HL-60 (cell line): ENCODE measurements around the gene ANTXR1.

Experiments
- DNase-seq, 2 experiments: peaks; one replicate each; pipeline ENCODE4 v3.0.0-alpha.2; 2010 to 2020; ENCODE audit warnings: low read depth in 1 of 2, low spot score in 1 of 2
- H3K27ac ChIP-seq: fragments of 250-450 bp; sonication (Bioruptor Pico); replicated peaks from 2 replicates; pipeline ENCODE4 v1.5.1; 2020; ENCODE audit warnings: mild to moderate bottlenecking, moderate library complexity
- H3K27me3 ChIP-seq: fragments of 250-450 bp; sonication (Bioruptor Pico); 2 replicates; pipeline ENCODE4 v1.5.1; 2021; ENCODE audit warnings: mild to moderate bottlenecking, moderate library complexity; ENCODE audit not compliant: insufficient read depth, poor library complexity, severe bottlenecking
- H3K4me3 ChIP-seq: replicated peaks from 2 replicates; pipeline ENCODE4 v1.5.1; 2011; ENCODE audit warnings: mild to moderate bottlenecking, control low read depth, low read length; ENCODE audit not compliant: insufficient read depth
- CTCF ChIP-seq: IDR thresholded peaks from one replicate; pipeline ENCODE4 v1.5.1; 2011; ENCODE audit warnings: low read length, control low read depth, inconsistent platforms; ENCODE audit not compliant: insufficient read depth
- GABPA ChIP-seq: IDR thresholded peaks from 2 replicates; pipeline ENCODE4 v1.6.1; 2012; ENCODE audit warnings: low read depth
- POLR2AphosphoS5 ChIP-seq: IDR thresholded peaks from 2 replicates; pipeline ENCODE4 v1.6.1; 2012; ENCODE audit warnings: low read depth
- REST ChIP-seq: IDR thresholded peaks from 2 replicates; pipeline ENCODE4 v1.6.1; 2012; ENCODE audit warnings: low read depth; ENCODE audit not compliant: insufficient replicate concordance
- SPI1 ChIP-seq: IDR thresholded peaks from 2 replicates; pipeline ENCODE4 v1.6.1; 2012; ENCODE audit warnings: low read depth, mild to moderate bottlenecking, borderline replicate concordance

Gene ANTXR1

GRCh38 chr2:69291721-69292120 is 278.7 kb downstream of the ANTXR1 start:
- Histone ChIP-seq H3K27me3 (no peaks in the 10 kb centered on the region), H3K4me3 (no peak overlapping the region), H3K27ac (no peak overlapping the region)
- TF ChIP-seq REST = no peak
- no peak for TF ChIP-seq POLR2AphosphoS5
- TF ChIP-seq GABPA = no peak
- no peak for TF ChIP-seq SPI1
- TF ChIP-seq CTCF = no peak
- no peak for DNase-seq

GRCh38 chr2:69292256-69292655 is 279.3 kb downstream of the ANTXR1 start:
- DNase-seq = no peak
- no peak for TF ChIP-seq POLR2AphosphoS5
- TF ChIP-seq SPI1 = no peak
- TF ChIP-seq CTCF = no peak
- no peak for TF ChIP-seq GABPA
- TF ChIP-seq REST = no peak
- Histone ChIP-seq H3K27ac (no peak overlapping the region), H3K27me3 (no peaks in the 10 kb centered on the region), H3K4me3 (no peak overlapping the region)

GRCh38 chr2:69296421-69296820 is 283.4 kb downstream of the ANTXR1 start:
- TF ChIP-seq POLR2AphosphoS5 (no peak), SPI1 (no peak), REST (no peak), GABPA (no peak), CTCF (no peak)
- Histone ChIP-seq H3K4me3 (no peak overlapping the region), H3K27ac (no peak overlapping the region), H3K27me3 (no peaks in the 10 kb centered on the region)
- no peak for DNase-seq
